ENCODE measurements around the gene BLOC1S4.

DNA sequence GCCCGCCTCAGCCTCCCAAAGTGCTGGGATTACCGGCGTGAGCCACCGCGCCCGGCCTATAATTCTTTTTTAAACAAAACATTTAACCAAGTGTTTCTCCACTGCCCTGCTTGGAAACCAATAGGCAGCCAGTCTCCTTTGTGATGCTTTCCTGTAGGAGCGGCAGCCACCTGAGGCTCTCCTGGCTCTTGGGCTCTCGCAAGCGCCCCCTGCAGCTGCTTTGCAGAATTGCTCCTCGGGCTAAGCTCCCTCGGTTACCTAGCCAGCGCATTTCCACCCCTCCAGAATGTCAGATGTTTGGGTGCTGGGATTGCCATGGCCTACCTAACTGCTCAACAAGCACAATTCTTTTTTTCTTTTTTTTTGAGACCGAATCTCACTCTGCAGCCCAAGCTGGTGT lies 14.6 kb upstream of the BLOC1S4 start:
- TF ChIP-seq POLR2A (IDR thresholded peaks at IDR 0.05): no peak
- TF ChIP-seq, protein P1, sequence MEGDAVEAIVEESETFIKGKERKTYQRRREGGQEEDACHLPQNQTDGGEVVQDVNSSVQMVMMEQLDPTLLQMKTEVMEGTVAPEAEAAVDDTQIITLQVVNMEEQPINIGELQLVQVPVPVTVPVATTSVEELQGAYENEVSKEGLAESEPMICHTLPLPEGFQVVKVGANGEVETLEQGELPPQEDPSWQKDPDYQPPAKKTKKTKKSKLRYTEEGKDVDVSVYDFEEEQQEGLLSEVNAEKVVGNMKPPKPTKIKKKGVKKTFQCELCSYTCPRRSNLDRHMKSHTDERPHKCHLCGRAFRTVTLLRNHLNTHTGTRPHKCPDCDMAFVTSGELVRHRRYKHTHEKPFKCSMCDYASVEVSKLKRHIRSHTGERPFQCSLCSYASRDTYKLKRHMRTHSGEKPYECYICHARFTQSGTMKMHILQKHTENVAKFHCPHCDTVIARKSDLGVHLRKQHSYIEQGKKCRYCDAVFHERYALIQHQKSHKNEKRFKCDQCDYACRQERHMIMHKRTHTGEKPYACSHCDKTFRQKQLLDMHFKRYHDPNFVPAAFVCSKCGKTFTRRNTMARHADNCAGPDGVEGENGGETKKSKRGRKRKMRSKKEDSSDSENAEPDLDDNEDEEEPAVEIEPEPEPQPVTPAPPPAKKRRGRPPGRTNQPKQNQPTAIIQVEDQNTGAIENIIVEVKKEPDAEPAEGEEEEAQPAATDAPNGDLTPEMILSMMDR (IDR thresholded peaks at IDR 0.05): peak in 4 of 6 experiments; percentile 26 to 39 (median 30)
